HepG2 (cell line): ENCODE data around the gene DDX17.

Experiments
- CTCF ChIP-seq: sonication (generic); formaldehyde crosslinking; IDR thresholded peaks from 2 replicates; pipeline ENCODE4 v1.5.0; 2020; ENCODE audit warnings: mild to moderate bottlenecking, missing genetic modification reagents, moderate library complexity
- POLR2A ChIP-seq, 2 experiments: IDR thresholded peaks; 2 replicates each; pipeline ENCODE4 v1.6.1; 2011; ENCODE audit warnings: low read depth in 2 of 2, low read length in 2 of 2, mild to moderate bottlenecking in 1 of 2, moderate library complexity in 1 of 2; ENCODE audit not compliant: insufficient read depth in 1 of 2
- REST ChIP-seq, 2 experiments: IDR thresholded peaks; 2 replicates each; pipeline ENCODE4 v1.6.1; 2011 to 2012; ENCODE audit warnings: low read length in 2 of 2, borderline replicate concordance in 1 of 2, low read depth in 1 of 2, mild to moderate bottlenecking in 1 of 2, moderate library complexity in 1 of 2
- RFX3 ChIP-seq: IDR thresholded peaks from 2 replicates; pipeline ENCODE4 v1.6.1; 2016; ENCODE audit warnings: missing biosample characterization, missing genetic modification reagents
- SKIL ChIP-seq: sonication (generic); formaldehyde crosslinking; IDR thresholded peaks from 2 replicates; pipeline ENCODE4 v1.8.0; 2022; ENCODE audit warnings: missing genetic modification reagents, mild to moderate bottlenecking, moderate library complexity, borderline replicate concordance
- ZNF577 ChIP-seq: sonication (generic); formaldehyde crosslinking; IDR thresholded peaks from 2 replicates; pipeline ENCODE4 v1.4.0; 2020; ENCODE audit warnings: mild to moderate bottlenecking, low read depth, missing genetic modification reagents, borderline replicate concordance

- TF ChIP-seq CTCF (CRISPR knock-in tag), result no peak
- no peak for TF ChIP-seq REST (IDR thresholded peaks at IDR 0.05; ENCODE audit: borderline replicate concordance in 1 of 2, low read depth in 1 of 2, low read length in 2 of 2)
- TF ChIP-seq ZNF577, result no peak
- no peak for TF ChIP-seq SKIL (CRISPR knock-in tag)
- TF ChIP-seq RFX3 (CRISPR knock-in tag), result no peak
- TF ChIP-seq POLR2A (IDR thresholded peaks at IDR 0.05; ENCODE audit: insufficient read depth in 1 of 2, low read depth in 2 of 2, low read length in 2 of 2), result no peak
Measured at GRCh38 chr22:38452373-38453065, 53.6 kb downstream of the DDX17 start.
